GM12878 (cell line): ENCODE results near the gene NPM1. TPM values are rescaled to one million over a fixed set of nuclear protein-coding genes. Genes with fewer than 3 reads are reported as not detected.

Source experiments
- ATAC-seq: fragments of 200-7000 bp; cut with Tn5 transposase; 3 replicates; pipeline ENCODE4 v1.9.1; 2020; ENCODE audit warnings: mild to moderate bottlenecking, moderate library complexity
- BruUV-seq: library from RNA; stranded (reverse); fragments of 400-500 nt; replicated peaks from 2 replicates; lab custom pipeline; 2021; lab: Mats Ljungman, UMichigan
- CTCF ChIA-PET: fragments of 300-600 bp; sonication (Branson Sonifier 250); formaldehyde crosslinking; extraction: SDS; loops from one replicate; lab custom pipeline; 2021; ENCODE audit warnings: inconsistent platforms; lab: Yijun Ruan, JAX
- POLR2A ChIA-PET: fragments of 350-600 bp; formaldehyde crosslinking; extraction: SDS; loops from one replicate; lab custom pipeline; 2021; ENCODE audit warnings: inconsistent platforms; lab: Charles Lee
- RAD21 ChIA-PET: fragments of 300-600 bp; sonication (Branson Sonifier 250); formaldehyde crosslinking; loops from one replicate; lab custom pipeline; 2023; ENCODE audit warnings: antibody characterized with exemption; ENCODE audit not compliant: unreplicated experiment; lab: Charles Lee
- SMC1A ChIA-PET: fragments of 300-600 bp; sonication (Branson Sonifier 250); formaldehyde crosslinking; loops from one replicate; lab custom pipeline; 2023; ENCODE audit not compliant: unreplicated experiment, uncharacterized antibody; lab: Charles Lee
- DNase-seq: peaks from one replicate; pipeline ENCODE4 v3.0.0-alpha.2; 2011; ENCODE audit warnings: low read depth, low spot score
- FAIRE-seq: peaks from 3 replicates; lab custom pipeline; 2011; peaks lifted over from hg19 to GRCh38; lab: Jason Lieb, UNC
- H2AFZ ChIP-seq: 2 replicates; pipeline ENCODE4 v1.6.0; 2011; ENCODE audit warnings: low read depth, low read length, control low read depth; ENCODE audit not compliant: control insufficient read depth
- H3K27ac ChIP-seq: 2 replicates; pipeline ENCODE4 v1.5.1; 2011; ENCODE audit warnings: control low read depth; ENCODE audit not compliant: control insufficient read depth, insufficient read depth
- H3K27me3 ChIP-seq, 2 experiments: replicated peaks in 1 of 2; 2 replicates each; pipeline versions ENCODE4 v1.6.0 to v1.6.1; 2011; ENCODE audit warnings: low read length in 1 of 2; ENCODE audit not compliant: control insufficient read depth in 2 of 2, insufficient read depth in 2 of 2
- H3K36me3 ChIP-seq, 2 experiments: 2 replicates each; pipeline ENCODE4 v1.5.1; 2011; ENCODE audit warnings: low read length in 1 of 2; ENCODE audit not compliant: control insufficient read depth in 2 of 2, insufficient read depth in 2 of 2
- H3K4me1 ChIP-seq: 2 replicates; pipeline ENCODE4 v1.6.1; 2011; ENCODE audit warnings: mild to moderate bottlenecking, low read length, moderate library complexity, mixed read lengths; ENCODE audit not compliant: control insufficient read depth, insufficient read depth
- H3K4me2 ChIP-seq: 2 replicates; pipeline ENCODE4 v1.6.0; 2011; ENCODE audit warnings: control low read depth; ENCODE audit not compliant: control insufficient read depth, insufficient read depth
- H3K4me3 ChIP-seq: fragments of 200-600 bp; sonication (generic); 2 replicates; pipeline ENCODE4 v1.5.1; 2016
- H3K79me2 ChIP-seq: 2 replicates; pipeline ENCODE4 v1.6.0; 2011; ENCODE audit warnings: low read length; ENCODE audit not compliant: control insufficient read depth, insufficient read depth
- H3K9ac ChIP-seq: 2 replicates; pipeline ENCODE4 v1.8.0; 2011; ENCODE audit warnings: low read length, control low read depth, mixed read lengths; ENCODE audit not compliant: control insufficient read depth, insufficient read depth
- H3K9me3 ChIP-seq: replicated peaks from 3 replicates; pipeline ENCODE4 v1.5.1; 2011; ENCODE audit warnings: mild to moderate bottlenecking, low read length; ENCODE audit not compliant: control insufficient read depth, insufficient read depth
- H4K20me1 ChIP-seq: 2 replicates; pipeline ENCODE4 v1.6.0; 2011; ENCODE audit not compliant: control insufficient read depth, insufficient read depth
- IKZF2 ChIP-seq, 2 experiments: fragments of 450-650 bp; IDR thresholded peaks; 2 replicates each; pipeline ENCODE4 v1.6.1; 2017; ENCODE audit warnings: mild to moderate bottlenecking in 2 of 2, moderate library complexity in 2 of 2
- RAD21 ChIP-seq: IDR thresholded peaks from 2 replicates; pipeline ENCODE4 v1.6.1; 2011; ENCODE audit warnings: mild to moderate bottlenecking, low read depth, low read length, moderate library complexity; ENCODE audit not compliant: insufficient read depth
- SPI1 ChIP-seq: IDR thresholded peaks from 2 replicates; pipeline ENCODE4 v1.6.1; 2011; ENCODE audit warnings: low read depth, mild to moderate bottlenecking, low read length, moderate library complexity, borderline replicate concordance; ENCODE audit not compliant: insufficient read depth
- TBL1XR1 ChIP-seq: IDR thresholded peaks from 2 replicates; pipeline ENCODE4 v1.6.1; 2012; ENCODE audit warnings: low read depth, low read length, improper control_type of control experiment
- USF1 ChIP-seq: IDR thresholded peaks from 2 replicates; pipeline ENCODE4 v1.6.1; 2011; ENCODE audit warnings: borderline replicate concordance, low read depth, mild to moderate bottlenecking, moderate library complexity, mixed read lengths, low read length; ENCODE audit not compliant: insufficient read depth; ENCODE audit errors: extremely low read length
- ZNF274 ChIP-seq: IDR thresholded peaks from one replicate; pipeline ENCODE4 v1.8.0; 2011; ENCODE audit not compliant: insufficient read length, insufficient read depth
- WGBS: methylation state at CpG from one replicate; pipeline ENCODE4 v1.1.6; 2016; ENCODE audit warnings: low lambda C conversion rate; ENCODE audit not compliant: insufficient replicate concordance, insufficient coverage; ENCODE audit errors: missing lambda C conversion rate; 5-methylcytosine and 5-hydroxymethylcytosine counted together
- in situ Hi-C: fragments of 300-500 bp; cut with MboI; formaldehyde crosslinking; loops from 9 replicates; pipeline ENCODE4 v1.14.3; 2018; ENCODE audit warnings: mixed read lengths
- intact Hi-C: fragments of 100-400 bp; cut with micrococcal nuclease; formaldehyde crosslinking; loops from one replicate; pipeline ENCODE4 v1.14.2; 2022; ENCODE audit not compliant: unreplicated experiment
- polyA plus RNA-seq, 11 experiments: library from polyadenylated mRNA; depleted of rRNA in 4 of 11; unstranded in 6 of 11; stranded (reverse) in 5 of 11; fragments of >200 nt; fragmentation: Nextera tagmentation in 4 of 11; fragmentation: Illumina TruSeq in 1 of 11; extraction: Ambion mirVana in 4 of 11; extraction: Trizol in 1 of 11; gene quantifications; 1 replicate in 1 of 11; 2 replicates in 10 of 11; pipeline versions ENCODE4 v1.2.1 to v1.2.3, GENCODE V29; 2011 to 2016; ENCODE audit warnings: inconsistent platforms in 2 of 11, missing spikeins in 2 of 11, low read depth in 1 of 11
- total RNA-seq, 4 experiments: library from RNA; depleted of rRNA in 3 of 4; stranded (reverse); fragments of >200 nt in 3 of 4; fragmentation: Illumina TruSeq in 1 of 4; extraction: Trizol in 1 of 4; gene quantifications; 2 replicates each; pipeline versions ENCODE4 v1.2.1 to v1.2.3, GENCODE V29; 2013 to 2021
- TF ChIP-seq, protein P1 (sequence below): fragments of 150-350 bp; IDR thresholded peaks from 2 replicates; pipeline ENCODE4 v1.6.1; 2016; ENCODE audit warnings: low read depth, low read length
- TF ChIP-seq, protein P2 (sequence below): fragments of 450-650 bp; IDR thresholded peaks from 2 replicates; pipeline ENCODE4 v1.6.1; 2014; ENCODE audit warnings: mild to moderate bottlenecking

NPM1 gene
- total and polyA plus RNA-seq, 10 of the 15 experiments (the other 5 are each of a cell fraction or from before 2014, with no cell fraction given) = 1,843 to 5,466 (median 2,866) TPM

DNA sequence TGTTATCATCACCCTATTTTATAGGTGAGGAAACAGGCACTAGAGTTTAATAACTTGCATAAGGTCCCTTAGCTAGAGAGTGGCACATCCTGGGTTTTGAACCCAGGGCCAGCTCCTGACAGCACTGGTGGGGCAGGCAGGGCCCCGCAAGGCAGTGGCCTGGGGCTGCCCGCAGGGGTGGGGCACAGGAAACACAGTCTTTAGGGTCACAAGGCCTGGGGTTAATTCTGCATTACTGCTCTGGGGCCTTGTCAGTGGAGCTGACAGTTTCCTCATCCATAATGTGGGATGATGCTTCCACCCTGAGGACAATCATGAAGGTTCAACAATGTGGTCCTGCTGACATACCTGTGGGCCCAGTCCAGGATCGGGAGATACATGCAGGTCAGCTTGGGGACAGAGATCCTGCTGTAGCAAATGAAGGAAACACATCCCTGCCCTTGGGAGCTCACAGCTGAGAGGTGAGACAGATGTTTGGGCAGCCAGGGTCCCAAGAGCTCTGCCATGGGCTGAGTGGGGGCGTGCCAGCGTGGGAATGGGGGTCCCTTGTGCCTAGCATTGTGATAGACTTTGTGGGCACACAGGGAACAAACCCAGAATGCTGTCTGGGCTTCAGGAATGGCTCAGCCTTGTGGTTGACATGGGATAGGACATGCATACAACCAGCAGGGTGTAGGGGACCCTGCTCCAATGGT, 46.5 kb downstream of the NPM1 start:
- FAIRE-seq (no peak), DNase-seq (no peak), ATAC-seq (no peak)
- no peak overlapping the region for H2AFZ ChIP-seq
- CTCF ChIA-PET = no interaction called here
- TF ChIP-seq SPI1 (no peak), ZNF274 (no peak), TBL1XR1 (no peak), IKZF2 (IDR thresholded peaks at IDR 0.05) (no peak), RAD21 (no peak), USF1 (no peak)
- TF ChIP-seq, protein P1, sequence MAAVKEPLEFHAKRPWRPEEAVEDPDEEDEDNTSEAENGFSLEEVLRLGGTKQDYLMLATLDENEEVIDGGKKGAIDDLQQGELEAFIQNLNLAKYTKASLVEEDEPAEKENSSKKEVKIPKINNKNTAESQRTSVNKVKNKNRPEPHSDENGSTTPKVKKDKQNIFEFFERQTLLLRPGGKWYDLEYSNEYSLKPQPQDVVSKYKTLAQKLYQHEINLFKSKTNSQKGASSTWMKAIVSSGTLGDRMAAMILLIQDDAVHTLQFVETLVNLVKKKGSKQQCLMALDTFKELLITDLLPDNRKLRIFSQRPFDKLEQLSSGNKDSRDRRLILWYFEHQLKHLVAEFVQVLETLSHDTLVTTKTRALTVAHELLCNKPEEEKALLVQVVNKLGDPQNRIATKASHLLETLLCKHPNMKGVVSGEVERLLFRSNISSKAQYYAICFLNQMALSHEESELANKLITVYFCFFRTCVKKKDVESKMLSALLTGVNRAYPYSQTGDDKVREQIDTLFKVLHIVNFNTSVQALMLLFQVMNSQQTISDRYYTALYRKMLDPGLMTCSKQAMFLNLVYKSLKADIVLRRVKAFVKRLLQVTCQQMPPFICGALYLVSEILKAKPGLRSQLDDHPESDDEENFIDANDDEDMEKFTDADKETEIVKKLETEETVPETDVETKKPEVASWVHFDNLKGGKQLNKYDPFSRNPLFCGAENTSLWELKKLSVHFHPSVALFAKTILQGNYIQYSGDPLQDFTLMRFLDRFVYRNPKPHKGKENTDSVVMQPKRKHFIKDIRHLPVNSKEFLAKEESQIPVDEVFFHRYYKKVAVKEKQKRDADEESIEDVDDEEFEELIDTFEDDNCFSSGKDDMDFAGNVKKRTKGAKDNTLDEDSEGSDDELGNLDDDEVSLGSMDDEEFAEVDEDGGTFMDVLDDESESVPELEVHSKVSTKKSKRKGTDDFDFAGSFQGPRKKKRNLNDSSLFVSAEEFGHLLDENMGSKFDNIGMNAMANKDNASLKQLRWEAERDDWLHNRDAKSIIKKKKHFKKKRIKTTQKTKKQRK = no peak
- TF ChIP-seq, protein P2, sequence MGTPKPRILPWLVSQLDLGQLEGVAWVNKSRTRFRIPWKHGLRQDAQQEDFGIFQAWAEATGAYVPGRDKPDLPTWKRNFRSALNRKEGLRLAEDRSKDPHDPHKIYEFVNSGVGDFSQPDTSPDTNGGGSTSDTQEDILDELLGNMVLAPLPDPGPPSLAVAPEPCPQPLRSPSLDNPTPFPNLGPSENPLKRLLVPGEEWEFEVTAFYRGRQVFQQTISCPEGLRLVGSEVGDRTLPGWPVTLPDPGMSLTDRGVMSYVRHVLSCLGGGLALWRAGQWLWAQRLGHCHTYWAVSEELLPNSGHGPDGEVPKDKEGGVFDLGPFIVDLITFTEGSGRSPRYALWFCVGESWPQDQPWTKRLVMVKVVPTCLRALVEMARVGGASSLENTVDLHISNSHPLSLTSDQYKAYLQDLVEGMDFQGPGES = no peak
- H3K4me1 ChIP-seq = no peaks in the 10 kb centered on the region
- BruUV-seq = no TSS peak
- WGBS = 0% methylated on average over 5 of the region's 5 CpGs
- no peak overlapping the region for H3K4me2 ChIP-seq
- no peaks in the 10 kb centered on the region for H3K36me3 ChIP-seq
- H3K27me3 ChIP-seq = no peaks in the 10 kb centered on the region; a peak in 1 of 4 replicates
- H3K27ac ChIP-seq = no peak overlapping the region
- SMC1A ChIA-PET = no interaction called here
- no peaks in the 10 kb centered on the region for H3K9me3 ChIP-seq
- H4K20me1 ChIP-seq = no peaks in the 10 kb centered on the region
- POLR2A ChIA-PET = interaction anchor here (0.6 kb wide), 1 partner anchor 88 kb away, joined by 3 read pairs; no protein-coding TSS in a partner anchor
- no peak overlapping the region for H3K9ac ChIP-seq
- intact Hi-C loops (no loop called here), in situ Hi-C loops (no loop called here)
- RAD21 ChIA-PET = no interaction called here
- H3K4me3 ChIP-seq = no peak overlapping the region
- no peaks in the 10 kb centered on the region for H3K79me2 ChIP-seq
